ENCODE results near the gene A2ML1.
"Not testable (repeated sequence)": the region's sequence is repeated elsewhere in the genome, so short reads cannot be mapped to it uniquely, and the experiment has no call there.

Gene A2ML1

GRCh38 chr12:8909752-8910151 lies 87.3 kb downstream of the A2ML1 start:
- DNase-seq: no peak

- no peak for DNase-seq
Measured at GRCh38 chr12:8911606-8912268, 89.3 kb downstream of the A2ML1 start.

GRCh38 chr12:8912914-8913313 lies 90.5 kb downstream of the A2ML1 start:
- DNase-seq: peak; percentile 70

- no peak for DNase-seq
Measured at GRCh38 chr12:8913702-8914032, 91.2 kb downstream of the A2ML1 start.

- peak; percentile 83 for DNase-seq
Measured at GRCh38 chr12:8914033-8914715, 91.8 kb downstream of the A2ML1 start, which contains the start of gene PHC1. TSS of gene PHC1 (plus strand) at chr12:8914509. CDS start at chr12:8917678, 3,169 bp downstream.

GRCh38 chr12:8914716-8915526 lies 92.5 kb downstream of the A2ML1 start:
- peak; percentile 39 for DNase-seq

- DNase-seq: no peak
Measured at GRCh38 chr12:8916154-8916553, 93.7 kb downstream of the A2ML1 start.

- DNase-seq: no peak
Measured at GRCh38 chr12:8917031-8917430, 94.6 kb downstream of the A2ML1 start.

GRCh38 chr12:8917751-8918150 lies 95.3 kb downstream of the A2ML1 start:
- DNase-seq: no peak

- not testable (repeated sequence) for DNase-seq
Measured at GRCh38 chr12:8919643-8920042, 97.2 kb downstream of the A2ML1 start.

GRCh38 chr12:8922544-8922943 lies 100.1 kb downstream of the A2ML1 start:
- DNase-seq: no peak
